Nephron (organoid): Measurements from ENCODE around the gene DPF3.

Experiments used
- H3K27ac Mint-ChIP-seq, 3 experiments: 2 replicates each; pipeline ENCODE4 v1.8.0; 2020; ENCODE audit warnings: mixed read lengths in 3 of 3, mild to moderate bottlenecking in 2 of 3, moderate library complexity in 1 of 3
- H3K27me3 Mint-ChIP-seq: 2 replicates; pipeline ENCODE4 v1.8.0; 2021; ENCODE audit warnings: low read depth, mild to moderate bottlenecking, moderate library complexity, mixed read lengths
- H3K36me3 Mint-ChIP-seq: 2 replicates; pipeline ENCODE4 v1.8.0; 2020; ENCODE audit warnings: low read depth, mixed read lengths
- H3K4me1 Mint-ChIP-seq: 2 replicates; pipeline ENCODE4 v1.8.0; 2020; ENCODE audit warnings: mixed read lengths
- H3K4me3 Mint-ChIP-seq, 3 experiments: 2 replicates each; pipeline ENCODE4 v1.8.0; 2020; ENCODE audit warnings: mild to moderate bottlenecking in 3 of 3, mixed read lengths in 3 of 3, moderate library complexity in 2 of 3
- H3K9me3 Mint-ChIP-seq: 2 replicates; pipeline ENCODE4 v1.8.0; 2020; ENCODE audit warnings: mixed read lengths
- CTCF ChIP-seq, 3 experiments: fragments of 200-600 bp; sonication (generic); IDR thresholded peaks; one replicate each; pipeline ENCODE4 v1.5.0; 2021; ENCODE audit warnings: antibody characterized with exemption in 3 of 3; ENCODE audit not compliant: unreplicated experiment in 3 of 3

Gene DPF3

GRCh38 chr14:72583316-72584272, 310.3 kb downstream of the DPF3 start:
- Mint-ChIP-seq H3K27ac (no peak overlapping the region), H3K4me3 (no peak overlapping the region), H3K36me3 (no peaks in the 10 kb centered on the region), H3K27me3 (peaks cover 12% of the 10 kb centered on the region), H3K9me3 (peaks cover 9% of the 10 kb centered on the region), H3K4me1 (peaks cover 4% of the 10 kb centered on the region)
- no peak for TF ChIP-seq CTCF (IDR thresholded peaks at IDR 0.05; ENCODE audit: unreplicated experiment in 3 of 3)

GRCh38 chr14:72582582-72582981, 311.3 kb downstream of the DPF3 start:
- Mint-ChIP-seq H3K36me3 (no peaks in the 10 kb centered on the region), H3K9me3 (peaks cover 9% of the 10 kb centered on the region), H3K27ac (no peak overlapping the region), H3K4me3 (no peak overlapping the region), H3K27me3 (peaks cover 12% of the 10 kb centered on the region), H3K4me1 (peaks cover 4% of the 10 kb centered on the region)
- no peak for TF ChIP-seq CTCF (IDR thresholded peaks at IDR 0.05; ENCODE audit: unreplicated experiment in 3 of 3)

GRCh38 chr14:72578514-72578913, 315.4 kb downstream of the DPF3 start:
- no peak overlapping the region for H3K4me3 Mint-ChIP-seq
- H3K27me3 Mint-ChIP-seq = peaks cover 12% of the 10 kb centered on the region
- TF ChIP-seq CTCF (IDR thresholded peaks at IDR 0.05; ENCODE audit: unreplicated experiment in 3 of 3) = no peak
- peaks cover 16% of the 10 kb centered on the region for H3K4me1 Mint-ChIP-seq
- no peak overlapping the region for H3K27ac Mint-ChIP-seq
- H3K36me3 Mint-ChIP-seq = no peaks in the 10 kb centered on the region
- no peaks in the 10 kb centered on the region for H3K9me3 Mint-ChIP-seq

- Mint-ChIP-seq H3K27ac (no peak overlapping the region), H3K4me3 (no peak overlapping the region), H3K36me3 (no peaks in the 10 kb centered on the region), H3K4me1 (peaks cover 17% of the 10 kb centered on the region), H3K9me3 (no peaks in the 10 kb centered on the region), H3K27me3 (peaks cover 12% of the 10 kb centered on the region)
- no peak for TF ChIP-seq CTCF (IDR thresholded peaks at IDR 0.05; ENCODE audit: unreplicated experiment in 3 of 3)
Observed at GRCh38 chr14:72577521-72577920, 316.4 kb downstream of the DPF3 start.

- Mint-ChIP-seq H3K27me3 (peaks cover 12% of the 10 kb centered on the region), H3K9me3 (peaks cover 5% of the 10 kb centered on the region), H3K36me3 (no peaks in the 10 kb centered on the region), H3K4me3 (no peak overlapping the region), H3K27ac (no peak overlapping the region), H3K4me1 (peaks cover 17% of the 10 kb centered on the region)
- no peak for TF ChIP-seq CTCF (IDR thresholded peaks at IDR 0.05; ENCODE audit: unreplicated experiment in 3 of 3)
Observed at GRCh38 chr14:72576258-72576657, 317.6 kb downstream of the DPF3 start.

- peaks cover 17% of the 10 kb centered on the region for H3K4me1 Mint-ChIP-seq
- peaks cover 6% of the 10 kb centered on the region for H3K9me3 Mint-ChIP-seq
- no peaks in the 10 kb centered on the region for H3K36me3 Mint-ChIP-seq
- no peak overlapping the region for H3K4me3 Mint-ChIP-seq
- no peak for TF ChIP-seq CTCF (IDR thresholded peaks at IDR 0.05; ENCODE audit: unreplicated experiment in 3 of 3)
- peaks cover 8% of the 10 kb centered on the region for H3K27me3 Mint-ChIP-seq
- H3K27ac Mint-ChIP-seq = no peak overlapping the region
Observed at GRCh38 chr14:72574715-72575114, 319.2 kb downstream of the DPF3 start.
